ENCODE data around the gene ASTN2.

- TF ChIP-seq POLR2A (IDR thresholded peaks at IDR 0.05) (no peak), CTCF (IDR thresholded peaks at IDR 0.05) (no peak), EP300 (IDR thresholded peaks at IDR 0.05; ENCODE audit: low read depth) (no peak)
Measured at GRCh38 chr9:116585204-116585603, 829.7 kb downstream of the ASTN2 start.

Data from transverse colon (tissue), 3 donors.